Muscle of leg (tissue), 16 donors: ENCODE data around the gene PPT1. TPM values are rescaled to one million over a fixed set of nuclear protein-coding genes. Genes with fewer than 3 reads are reported as not detected.

Experiments used
- DNase-seq: peaks from one replicate; pipeline ENCODE4 v3.0.0; 2013
- H3K27ac ChIP-seq: one replicate; pipeline ENCODE4 v1.5.1; 2013; ENCODE audit warnings: mild to moderate bottlenecking, low read length, control low read depth
- H3K27me3 ChIP-seq: one replicate; pipeline ENCODE4 v1.6.1; 2013; ENCODE audit warnings: low read length; ENCODE audit not compliant: control insufficient read depth, insufficient read depth
- H3K36me3 ChIP-seq: one replicate; pipeline ENCODE4 v1.6.1; 2013; ENCODE audit warnings: low read length; ENCODE audit not compliant: control insufficient read depth, insufficient read depth
- H3K4me1 ChIP-seq: one replicate; pipeline ENCODE4 v1.6.1; 2013; ENCODE audit warnings: low read length; ENCODE audit not compliant: control insufficient read depth, insufficient read depth
- H3K4me3 ChIP-seq: one replicate; pipeline ENCODE4 v1.5.1; 2013; ENCODE audit warnings: low read length, control low read depth
- H3K9me3 ChIP-seq: replicated peaks from 2 replicates; pipeline ENCODE4 v1.6.1; 2013; ENCODE audit warnings: low read depth, low read length; ENCODE audit not compliant: control insufficient read depth
- WGBS: methylation state at CpG from one replicate; pipeline ENCODE4 v1.1.5; 2013; ENCODE audit warnings: missing lambda C conversion rate; ENCODE audit not compliant: insufficient coverage; 5-methylcytosine and 5-hydroxymethylcytosine counted together
- long read RNA-seq, 11 donors: transcript quantifications; one replicate each; lab custom pipeline, GENCODE V29; 2026
- polyA plus RNA-seq, 8 donors: library from polyadenylated mRNA; unstranded; fragments of 120-200 nt; gene quantifications; one replicate each; pipeline versions ENCODE4 v1.2.1 to v1.2.3, GENCODE V29; 2013; ENCODE audit warnings: inconsistent platforms in 1 of 8, low replicate concordance in 1 of 8; ENCODE audit not compliant: insufficient read length in 8 of 8, insufficient read depth in 1 of 8
- total RNA-seq: library from RNA; stranded (reverse); fragments of 120-200 nt; gene quantifications from one replicate; pipeline ENCODE4 v1.2.4, GENCODE V29; 2013

Gene PPT1
- total RNA-seq (38.9 TPM), polyA plus RNA-seq (10 to 100 TPM; 43.1 to 68.4 (median 47.1) TPM)
- long read RNA-seq, donor 1, full-length matches to known transcripts: 6 of 6 reads
- long read RNA-seq, donor 1, partial matches to known transcripts: 0 of 6 reads
- long read RNA-seq, donor 1, other reads (novel, unspliced or antisense): 0 of 6 reads
- long read RNA-seq, donor 2: 0 reads
- long read RNA-seq, donor 3, full-length matches to known transcripts: 22 of 28 reads
- long read RNA-seq, donor 3, partial matches to known transcripts: 6 of 28 reads
- long read RNA-seq, donor 3, other reads (novel, unspliced or antisense): 0 of 28 reads
- long read RNA-seq, donor 4, full-length matches to known transcripts: 10 of 10 reads
- long read RNA-seq, donor 4, partial matches to known transcripts: 0 of 10 reads
- long read RNA-seq, donor 4, other reads (novel, unspliced or antisense): 0 of 10 reads
- long read RNA-seq, donor 5, full-length matches to known transcripts: 42 of 101 reads
- long read RNA-seq, donor 5, partial matches to known transcripts: 39 of 101 reads
- long read RNA-seq, donor 5, other reads (novel, unspliced or antisense): 20 of 101 reads
- long read RNA-seq, donor 6, full-length matches to known transcripts: 21 of 21 reads
- long read RNA-seq, donor 6, partial matches to known transcripts: 0 of 21 reads
- long read RNA-seq, donor 6, other reads (novel, unspliced or antisense): 0 of 21 reads
- long read RNA-seq, donor 7, full-length matches to known transcripts: 16 of 16 reads
- long read RNA-seq, donor 7, partial matches to known transcripts: 0 of 16 reads
- long read RNA-seq, donor 7, other reads (novel, unspliced or antisense): 0 of 16 reads
- long read RNA-seq, donor 8, full-length matches to known transcripts: 15 of 22 reads
- long read RNA-seq, donor 8, partial matches to known transcripts: 0 of 22 reads
- long read RNA-seq, donor 8, other reads (novel, unspliced or antisense): 7 of 22 reads
- long read RNA-seq, donor 9, full-length matches to known transcripts: 15 of 20 reads
- long read RNA-seq, donor 9, partial matches to known transcripts: 5 of 20 reads
- long read RNA-seq, donor 9, other reads (novel, unspliced or antisense): 0 of 20 reads
- long read RNA-seq, donor 10, full-length matches to known transcripts: 29 of 48 reads
- long read RNA-seq, donor 10, partial matches to known transcripts: 6 of 48 reads
- long read RNA-seq, donor 10, other reads (novel, unspliced or antisense): 13 of 48 reads
- long read RNA-seq, donor 11, full-length matches to known transcripts: 13 of 13 reads
- long read RNA-seq, donor 11, partial matches to known transcripts: 0 of 13 reads
- long read RNA-seq, donor 11, other reads (novel, unspliced or antisense): 0 of 13 reads

- H3K27ac ChIP-seq: peak within 1 kb of the TSS; percentile 35
- H3K4me3 ChIP-seq: peak within 1 kb of the TSS; percentile 86
- DNase-seq: peak; percentile 82
- H3K9me3 ChIP-seq: no peaks in the 10 kb centered on the region
- peaks cover 1% of the 10 kb centered on the region for H3K36me3 ChIP-seq
- no peaks in the 10 kb centered on the region for H3K27me3 ChIP-seq
- peaks cover 11% of the 10 kb centered on the region for H3K4me1 ChIP-seq
- 0% methylated on average over 50 of the region's 51 CpGs for WGBS
These were observed at the start of gene PPT1 for GRCh38 chr1:40096977-40097782. Gene PPT1, minus strand, starts transcription at chr1:40097252. Its CDS starts 14 bp downstream, at chr1:40097238.

- DNase-seq: peak; percentile 76
These were observed 47.0 kb upstream of the PPT1 start for GRCh38 chr1:40143891-40144575.

GRCh38 chr1:40141878-40142535 is 45.0 kb upstream of the PPT1 start:
- Histone ChIP-seq H3K4me1 (no peaks in the 10 kb centered on the region), H3K4me3 (no peak overlapping the region), H3K36me3 (no peaks in the 10 kb centered on the region), H3K27me3 (peaks cover 11% of the 10 kb centered on the region), H3K27ac (no peak overlapping the region), H3K9me3 (no peaks in the 10 kb centered on the region)
- WGBS: no CpG with 5 or more reads among the region's 2 CpGs
- no peak for DNase-seq

More at GRCh38 chr1:40143891-40144575, 47.0 kb upstream of the PPT1 start:
- Histone ChIP-seq H3K9me3 (no peaks in the 10 kb centered on the region), H3K4me1 (no peaks in the 10 kb centered on the region), H3K27ac (no peak overlapping the region), H3K36me3 (no peaks in the 10 kb centered on the region), H3K4me3 (no peak overlapping the region), H3K27me3 (peaks cover 12% of the 10 kb centered on the region)
- 10% methylated on average over 4 of the region's 7 CpGs for WGBS

- H3K9me3 ChIP-seq: no peaks in the 10 kb centered on the region
- H3K27ac ChIP-seq: no peak overlapping the region
- H3K27me3 ChIP-seq: peaks cover 14% of the 10 kb centered on the region
- H3K36me3 ChIP-seq: no peaks in the 10 kb centered on the region
- H3K4me3 ChIP-seq: no peak overlapping the region
- WGBS: 60% methylated on average over 1 of the region's 7 CpGs
- no peaks in the 10 kb centered on the region for H3K4me1 ChIP-seq
- no peak for DNase-seq
These were observed 43.3 kb upstream of the PPT1 start for GRCh38 chr1:40140211-40140973.

GRCh38 chr1:40133839-40134238 is 36.8 kb upstream of the PPT1 start:
- peak; percentile 7 for DNase-seq
- Histone ChIP-seq H3K4me3 (no peak overlapping the region), H3K9me3 (peaks cover 3% of the 10 kb centered on the region), H3K36me3 (no peaks in the 10 kb centered on the region), H3K27ac (no peak overlapping the region), H3K27me3 (peaks cover 32% of the 10 kb centered on the region), H3K4me1 (peaks cover 6% of the 10 kb centered on the region)
- no CpG with 5 or more reads among the region's 2 CpGs for WGBS

- Histone ChIP-seq H3K4me1 (peaks cover 6% of the 10 kb centered on the region), H3K9me3 (peaks cover 3% of the 10 kb centered on the region), H3K27ac (no peak overlapping the region), H3K4me3 (no peak overlapping the region), H3K27me3 (peaks cover 32% of the 10 kb centered on the region), H3K36me3 (no peaks in the 10 kb centered on the region)
- 61% methylated on average over 13 of the region's 21 CpGs for WGBS
- no peak for DNase-seq
These were observed 36.2 kb upstream of the PPT1 start for GRCh38 chr1:40133312-40133665.

GRCh38 chr1:40132383-40133311 is 35.6 kb upstream of the PPT1 start:
- no peaks in the 10 kb centered on the region for H3K36me3 ChIP-seq
- peaks cover 3% of the 10 kb centered on the region for H3K9me3 ChIP-seq
- DNase-seq: peak; percentile 19
- H3K4me1 ChIP-seq: peaks cover 6% of the 10 kb centered on the region
- peak overlapping the region; percentile 19 for H3K4me3 ChIP-seq
- H3K27ac ChIP-seq: no peak overlapping the region
- 10% methylated on average over 34 of the region's 44 CpGs for WGBS
- peaks cover 34% of the 10 kb centered on the region for H3K27me3 ChIP-seq
